Measurements from ENCODE around the gene SH3GL3.

DNA sequence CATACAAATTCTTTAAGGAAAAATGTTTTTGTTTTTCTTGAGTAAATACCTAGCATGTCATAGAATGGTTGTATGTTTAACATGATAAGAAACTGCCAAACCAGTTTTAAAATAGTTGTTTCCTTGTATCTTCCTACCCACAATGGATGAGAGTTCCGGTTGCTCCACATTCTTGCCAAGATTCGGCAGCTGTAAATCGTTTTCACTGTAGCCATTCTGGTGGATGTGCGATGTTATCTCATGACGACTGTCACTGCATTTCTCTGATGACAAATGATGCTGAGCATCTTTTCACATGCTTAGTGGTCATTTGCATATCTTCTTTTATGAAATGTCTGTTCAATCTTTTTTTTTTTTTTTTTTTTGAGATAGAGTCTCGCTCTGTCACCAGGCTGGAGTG is 36.6 kb upstream of the SH3GL3 start:
- no peak for TF ChIP-seq POLR2A (IDR thresholded peaks at IDR 0.05)
- TF ChIP-seq, protein P1, sequence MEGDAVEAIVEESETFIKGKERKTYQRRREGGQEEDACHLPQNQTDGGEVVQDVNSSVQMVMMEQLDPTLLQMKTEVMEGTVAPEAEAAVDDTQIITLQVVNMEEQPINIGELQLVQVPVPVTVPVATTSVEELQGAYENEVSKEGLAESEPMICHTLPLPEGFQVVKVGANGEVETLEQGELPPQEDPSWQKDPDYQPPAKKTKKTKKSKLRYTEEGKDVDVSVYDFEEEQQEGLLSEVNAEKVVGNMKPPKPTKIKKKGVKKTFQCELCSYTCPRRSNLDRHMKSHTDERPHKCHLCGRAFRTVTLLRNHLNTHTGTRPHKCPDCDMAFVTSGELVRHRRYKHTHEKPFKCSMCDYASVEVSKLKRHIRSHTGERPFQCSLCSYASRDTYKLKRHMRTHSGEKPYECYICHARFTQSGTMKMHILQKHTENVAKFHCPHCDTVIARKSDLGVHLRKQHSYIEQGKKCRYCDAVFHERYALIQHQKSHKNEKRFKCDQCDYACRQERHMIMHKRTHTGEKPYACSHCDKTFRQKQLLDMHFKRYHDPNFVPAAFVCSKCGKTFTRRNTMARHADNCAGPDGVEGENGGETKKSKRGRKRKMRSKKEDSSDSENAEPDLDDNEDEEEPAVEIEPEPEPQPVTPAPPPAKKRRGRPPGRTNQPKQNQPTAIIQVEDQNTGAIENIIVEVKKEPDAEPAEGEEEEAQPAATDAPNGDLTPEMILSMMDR (IDR thresholded peaks at IDR 0.05) = no peak
